Measurements from ENCODE around the gene OPN3. TPM values are rescaled to one million over a fixed set of nuclear protein-coding genes. Genes with fewer than 3 reads are reported as not detected.

The OPN3 gene
- total RNA-seq, 2 experiments from 2014 or later: 10.8 to 12.2 TPM

DNA sequence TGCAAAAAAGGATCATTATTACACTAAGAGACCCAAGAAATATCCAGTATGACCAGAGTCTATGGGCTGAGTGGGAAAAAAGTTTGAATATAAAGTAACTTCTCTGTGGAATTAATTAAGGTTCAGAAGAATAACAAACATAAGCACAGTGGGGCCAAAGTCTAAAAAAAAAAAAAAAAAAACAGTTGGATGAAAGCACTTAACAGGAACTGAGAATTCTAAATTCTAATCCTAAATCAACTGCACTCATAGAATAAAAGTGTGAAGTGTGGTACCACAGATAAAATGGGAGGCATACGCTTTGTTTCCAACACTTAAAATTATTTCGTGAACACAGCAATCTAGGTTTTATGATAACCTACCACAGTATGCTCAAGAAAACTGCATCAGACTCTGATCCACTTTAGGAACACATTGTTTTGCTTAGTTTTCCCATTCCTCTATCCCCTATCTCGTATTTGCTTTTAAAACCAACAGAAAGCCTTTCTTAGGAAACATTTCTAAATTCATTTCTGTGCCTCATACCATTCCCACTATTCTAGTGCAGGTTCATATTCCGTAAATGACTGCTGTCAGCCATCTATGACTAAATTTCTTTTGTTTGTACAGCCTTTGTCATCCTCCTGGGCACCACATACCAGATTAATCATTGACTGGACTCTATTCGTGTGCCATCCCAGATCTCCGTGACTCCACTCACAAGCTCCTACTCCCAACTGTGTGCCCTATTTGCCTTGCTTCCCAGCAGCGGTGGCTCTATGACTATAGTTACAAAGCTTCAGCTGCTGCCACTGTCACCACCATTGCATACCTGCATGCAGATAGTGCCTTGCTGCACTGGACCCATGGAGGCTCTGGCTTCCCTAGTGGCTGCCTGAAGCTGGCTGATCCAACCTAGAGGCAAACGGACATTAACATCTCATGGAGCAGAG, 24.9 kb downstream of the OPN3 start:
- ATAC-seq: no peak
- ChIA-PET POLR2A (interaction anchor here (0.6 to 0.7 kb wide), 2 partner anchors 15 to 79 kb away, joined by 3 to 4 read pairs; no protein-coding TSS in a partner anchor), CTCF (no interaction called here)
- peaks cover 2% of the 10 kb centered on the region for H3K36me3 Mint-ChIP-seq (ENCODE audit: low read depth)
- H3K4me1 Mint-ChIP-seq: peaks cover 14% of the 10 kb centered on the region
- no peak overlapping the region for H3K4me3 Mint-ChIP-seq
- no peak overlapping the region for H3K27ac Mint-ChIP-seq
- no peaks in the 10 kb centered on the region for H3K9me3 Mint-ChIP-seq (ENCODE audit: low read depth)
- DNase-seq: no peak
- no peaks in the 10 kb centered on the region for H3K27me3 Mint-ChIP-seq
- intact Hi-C loops (cut with DNase I, micrococcal nuclease): loop anchor here in 1 of 2 experiments (10.0 kb wide), 1 partner anchor 59 kb away; no protein-coding TSS in a partner anchor

DNA sequence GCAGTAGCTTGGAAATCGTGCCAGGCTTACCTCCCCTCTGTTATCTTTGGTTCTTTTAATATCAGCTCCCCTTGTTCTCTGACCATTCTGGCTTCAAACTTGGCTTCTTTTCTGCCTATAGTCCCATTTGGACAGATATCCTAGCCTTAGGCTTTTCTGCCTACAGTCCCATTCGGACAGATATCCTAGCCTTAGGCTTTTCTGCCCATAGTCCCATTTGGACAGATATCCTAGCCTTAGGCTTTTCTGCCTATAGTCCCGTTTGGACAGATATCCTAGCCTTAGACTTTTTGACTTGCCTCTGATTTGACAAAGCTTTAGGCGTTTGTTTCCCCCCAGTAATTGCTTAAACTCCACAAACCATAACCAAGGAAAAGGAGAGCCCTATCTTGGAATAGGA, 25.6 kb downstream of the OPN3 start:
- no peak overlapping the region for H3K27ac Mint-ChIP-seq
- intact Hi-C loops (cut with DNase I, micrococcal nuclease): loop anchor here (5.0 to 10.0 kb wide), 4 partner anchors 60 to 283 kb away; partner anchors contain the start of genes EXO1 (in 1 of the 2) and KMO (in 1 of the 2)

GRCh38 chr1:241614144-241614543, 26.0 kb downstream of the OPN3 start:
- peak; percentile 33 for DNase-seq
- ChIA-PET CTCF (interaction anchor here (1.3 kb wide), 1 partner anchor 12 kb away, joined by 3 read pairs; no protein-coding TSS in a partner anchor), POLR2A (no interaction called here)
- ATAC-seq: no peak
- Mint-ChIP-seq H3K27me3 (no peaks in the 10 kb centered on the region), H3K4me1 (peaks cover 14% of the 10 kb centered on the region), H3K27ac (no peak overlapping the region), H3K36me3 (ENCODE audit: low read depth) (peaks cover 2% of the 10 kb centered on the region), H3K9me3 (ENCODE audit: low read depth) (no peaks in the 10 kb centered on the region), H3K4me3 (no peak overlapping the region)
- intact Hi-C loops (cut with DNase I, micrococcal nuclease): loop anchor here (5.0 to 10.0 kb wide), 4 partner anchors 61 to 283 kb away; partner anchors contain the start of genes EXO1 (in 1 of the 2) and KMO (in 1 of the 2)

More for the DNA sequence above, 25.6 kb downstream of the OPN3 start:
- Mint-ChIP-seq H3K4me3 (no peak overlapping the region), H3K36me3 (ENCODE audit: low read depth) (peaks cover 2% of the 10 kb centered on the region), H3K4me1 (peaks cover 14% of the 10 kb centered on the region), H3K27me3 (no peaks in the 10 kb centered on the region), H3K9me3 (ENCODE audit: low read depth) (no peaks in the 10 kb centered on the region)
- POLR2A ChIA-PET: no interaction called here
- DNase-seq (no peak), ATAC-seq (no peak)
- CTCF ChIA-PET: interaction anchor here (1.3 kb wide), 1 partner anchor 11 kb away, joined by 3 read pairs; no protein-coding TSS in a partner anchor

DNA sequence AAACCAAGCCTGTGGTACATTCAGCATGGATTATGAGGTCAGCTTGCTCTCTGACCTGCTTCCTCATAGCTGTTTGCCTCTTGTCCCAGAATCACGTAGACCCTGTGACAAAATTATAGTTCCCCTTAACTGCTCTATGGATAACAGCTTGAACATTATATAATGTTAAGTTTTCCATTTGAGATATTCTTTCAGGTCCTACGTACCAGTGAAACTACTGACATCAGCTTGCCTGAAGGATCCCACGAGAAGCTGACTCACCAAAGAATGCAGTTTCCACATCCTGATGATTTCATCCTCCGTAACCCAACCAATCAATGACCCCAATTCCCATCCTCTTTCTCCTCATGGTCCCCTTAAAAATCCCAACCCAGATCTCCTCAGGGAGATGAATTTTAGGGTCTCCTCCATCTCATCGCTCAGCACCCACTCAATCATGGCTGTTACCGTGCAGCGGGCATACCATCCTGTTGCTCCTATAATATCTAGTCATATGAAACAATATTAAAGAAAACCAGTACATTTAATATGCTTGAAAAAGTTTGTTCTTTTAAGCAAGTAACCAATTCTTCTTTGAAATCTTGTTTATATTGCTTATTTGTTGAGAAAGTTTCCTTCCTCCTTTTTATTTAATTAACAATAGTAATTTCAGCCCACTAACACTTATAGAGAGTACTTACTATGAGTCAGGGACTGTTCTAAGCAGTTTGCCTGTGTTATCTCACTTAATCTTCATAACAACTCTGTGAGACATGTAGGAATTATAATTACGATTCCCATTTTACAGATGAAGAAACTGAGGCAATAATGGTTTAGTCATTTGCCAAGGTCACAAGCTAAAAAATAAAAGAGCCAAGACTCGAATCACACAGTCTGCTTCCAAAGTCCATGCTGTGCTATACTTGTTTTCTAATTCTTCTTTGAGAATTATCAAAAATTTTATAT, 27.4 kb downstream of the OPN3 start:
- POLR2A ChIA-PET: no interaction called here
- peaks cover 20% of the 10 kb centered on the region for H3K4me1 Mint-ChIP-seq

GRCh38 chr1:241611736-241612135, 28.4 kb downstream of the OPN3 start:
- POLR2A ChIA-PET: no interaction called here
- ATAC-seq: no peak
- Mint-ChIP-seq H3K4me1 (peaks cover 14% of the 10 kb centered on the region), H3K36me3 (ENCODE audit: low read depth) (peaks cover 2% of the 10 kb centered on the region), H3K4me3 (no peak overlapping the region), H3K27me3 (no peaks in the 10 kb centered on the region), H3K9me3 (ENCODE audit: low read depth) (no peaks in the 10 kb centered on the region), H3K27ac (no peak overlapping the region)
- DNase-seq: no peak
- intact Hi-C loops (cut with DNase I, micrococcal nuclease): loop anchor here (1.0 to 10.0 kb wide), 10 partner anchors 16 to 407 kb away; partner anchors contain the start of genes EXO1 (in 1 of the 2) and KMO (in 1 of the 2)
- CTCF ChIA-PET: interaction anchor here (0.6 to 3.1 kb wide), 20 partner anchors 9 to 387 kb away, joined by 3 to 34 read pairs (median 4); partner anchors contain the start of genes EXO1, KMO and MAP1LC3C

More for the DNA sequence above, 27.4 kb downstream of the OPN3 start:
- no peak for DNase-seq
- Mint-ChIP-seq H3K27me3 (no peaks in the 10 kb centered on the region), H3K4me3 (peak overlapping the region; percentile 8), H3K27ac (peak overlapping the region; percentile 64), H3K9me3 (ENCODE audit: low read depth) (no peaks in the 10 kb centered on the region), H3K36me3 (ENCODE audit: low read depth) (peaks cover 2% of the 10 kb centered on the region)
- no peak for ATAC-seq
- CTCF ChIA-PET: interaction anchor here (0.6 to 3.1 kb wide), 12 partner anchors 8 to 386 kb away, joined by 3 to 29 read pairs (median 4); partner anchors contain the start of genes EXO1 and MAP1LC3C
- intact Hi-C loops (cut with DNase I, micrococcal nuclease): loop anchor here (1.0 to 10.0 kb wide), 5 partner anchors 62 to 284 kb away; partner anchors contain the start of genes EXO1 (in 1 of the 2) and KMO (in 1 of the 2)

DNA sequence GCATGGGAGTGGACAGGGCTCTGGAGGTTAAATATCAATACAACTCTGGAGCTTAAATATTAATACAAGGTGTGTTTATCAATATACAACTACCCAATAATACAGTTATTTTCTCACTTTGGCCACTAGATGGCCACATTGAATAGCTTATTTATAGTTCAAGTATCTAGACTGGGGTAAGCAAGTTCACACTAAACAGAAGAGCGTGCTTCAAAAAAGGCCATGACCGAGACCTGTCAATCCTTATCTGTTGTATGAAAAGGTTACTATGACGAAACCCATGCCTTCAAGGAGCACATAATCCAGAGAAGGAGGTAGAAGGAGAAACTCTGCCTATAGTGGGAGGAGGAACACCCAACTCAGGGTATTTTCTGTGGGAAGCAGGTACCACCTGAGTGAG, 29.1 kb downstream of the OPN3 start:
- peaks cover 2% of the 10 kb centered on the region for H3K36me3 Mint-ChIP-seq (ENCODE audit: low read depth)
- intact Hi-C loops (cut with DNase I, micrococcal nuclease): loop anchor here (1.0 to 10.0 kb wide), 9 partner anchors 16 to 408 kb away; partner anchors contain the start of genes EXO1 (in 1 of the 2) and KMO (in 1 of the 2)
- CTCF ChIA-PET: interaction anchor here (0.6 to 3.1 kb wide), 33 partner anchors 8 to 407 kb away, joined by 3 to 34 read pairs (median 3); partner anchors contain the start of genes EXO1, KMO and MAP1LC3C
- no peak overlapping the region for H3K4me3 Mint-ChIP-seq
- ATAC-seq (peak; percentile 71), DNase-seq (no peak)
- no peaks in the 10 kb centered on the region for H3K27me3 Mint-ChIP-seq
- POLR2A ChIA-PET: interaction anchor here (0.9 kb wide), 1 partner anchor 59 kb away, joined by 3 read pairs; no protein-coding TSS in a partner anchor
- no peak overlapping the region for H3K27ac Mint-ChIP-seq
- peaks cover 14% of the 10 kb centered on the region for H3K4me1 Mint-ChIP-seq
- no peaks in the 10 kb centered on the region for H3K9me3 Mint-ChIP-seq (ENCODE audit: low read depth)

DNA sequence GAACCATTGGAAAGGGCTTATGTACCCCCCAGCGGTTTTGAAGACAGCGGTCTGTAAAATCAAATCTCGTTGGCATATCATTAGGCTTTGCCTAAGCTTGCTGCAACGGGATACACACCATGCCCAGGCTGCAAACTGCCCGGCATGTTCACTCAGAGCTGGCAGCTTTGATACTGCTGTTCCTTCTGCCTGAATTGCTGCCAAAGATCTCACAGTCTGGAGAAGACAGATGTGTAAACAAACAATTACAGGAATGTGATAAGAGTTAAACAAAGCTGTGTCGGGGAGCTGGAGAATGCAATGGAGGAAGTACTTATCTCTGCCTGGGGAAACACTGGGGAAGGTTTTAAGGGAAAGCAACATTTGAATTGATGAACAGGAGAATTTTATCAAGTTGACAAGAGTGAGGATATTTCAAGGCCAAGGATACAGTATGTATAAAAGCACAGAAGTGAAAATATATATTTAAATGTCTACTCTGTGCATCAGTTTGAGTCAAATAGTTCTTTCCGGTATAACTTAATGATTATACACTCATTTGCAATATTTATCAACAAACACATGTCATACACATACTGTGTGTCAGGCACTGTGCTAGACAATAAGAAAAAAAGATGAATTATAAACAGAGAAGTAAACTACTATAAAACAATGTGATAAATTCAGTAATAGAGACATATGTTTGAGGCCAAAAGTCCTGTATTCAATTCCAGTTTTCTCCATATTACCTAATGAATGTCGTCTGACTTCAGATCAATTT, 29.9 kb downstream of the OPN3 start:
- no peaks in the 10 kb centered on the region for H3K27me3 Mint-ChIP-seq
- peaks cover 14% of the 10 kb centered on the region for H3K4me1 Mint-ChIP-seq
- H3K9me3 Mint-ChIP-seq (ENCODE audit: low read depth): no peaks in the 10 kb centered on the region
- ATAC-seq (no peak), DNase-seq (no peak)
- ChIA-PET CTCF (interaction anchor here (0.7 to 3.1 kb wide), 31 partner anchors 7 to 408 kb away, joined by 3 to 34 read pairs (median 3); partner anchors contain the start of genes EXO1, KMO and MAP1LC3C), POLR2A (interaction anchor here (0.9 kb wide), 1 partner anchor 59 kb away, joined by 3 read pairs; no protein-coding TSS in a partner anchor)
- no peak overlapping the region for H3K27ac Mint-ChIP-seq
- H3K36me3 Mint-ChIP-seq (ENCODE audit: low read depth): peaks cover 4% of the 10 kb centered on the region
- H3K4me3 Mint-ChIP-seq: no peak overlapping the region
- intact Hi-C loops (cut with DNase I, micrococcal nuclease): loop anchor here (2.0 to 10.0 kb wide), 5 partner anchors 65 to 409 kb away; partner anchors contain the start of genes EXO1 (in 1 of the 2) and KMO (in 1 of the 2)

DNA sequence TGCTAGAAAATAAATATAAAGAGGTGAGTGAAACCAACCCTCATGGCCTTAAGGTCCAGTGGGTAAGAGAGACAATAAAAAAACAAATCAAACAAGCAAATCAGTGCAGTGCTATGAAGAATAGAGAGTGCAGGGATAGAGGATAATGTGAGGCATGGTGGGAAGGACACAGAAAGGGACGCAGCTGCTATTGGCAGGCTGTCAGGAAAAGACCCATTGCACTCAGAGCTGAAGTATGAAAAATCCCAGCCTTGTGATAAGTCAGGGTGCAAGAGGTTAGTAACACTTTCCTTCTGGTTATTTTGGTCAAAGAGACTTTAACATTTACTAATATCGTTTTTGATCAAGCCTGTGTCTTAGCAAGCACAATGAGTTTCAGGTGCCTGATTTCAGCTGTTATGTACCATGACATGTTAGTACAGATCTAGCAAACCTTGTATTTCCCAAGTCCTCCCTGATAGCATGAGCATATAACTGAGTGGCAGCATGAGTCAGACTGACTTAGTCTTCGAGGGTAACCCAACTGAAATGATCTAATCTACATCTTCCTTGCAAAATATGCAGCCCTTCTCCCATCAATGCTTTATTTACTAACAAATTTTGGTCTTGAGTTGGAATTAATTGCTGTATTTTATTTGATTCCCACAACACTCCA, 31.7 kb downstream of the OPN3 start:
- peaks cover 7% of the 10 kb centered on the region for H3K36me3 Mint-ChIP-seq (ENCODE audit: low read depth)
- ATAC-seq: peak; percentile 73
- no peaks in the 10 kb centered on the region for H3K27me3 Mint-ChIP-seq
- peaks cover 18% of the 10 kb centered on the region for H3K4me1 Mint-ChIP-seq
- H3K4me3 Mint-ChIP-seq: no peak overlapping the region
- POLR2A ChIA-PET: no interaction called here
- H3K27ac Mint-ChIP-seq: no peak overlapping the region
- DNase-seq: no peak
- H3K9me3 Mint-ChIP-seq (ENCODE audit: low read depth): no peaks in the 10 kb centered on the region
- intact Hi-C loops (cut with DNase I, micrococcal nuclease): no loop called here
- CTCF ChIA-PET: interaction anchor here (0.7 kb wide), 1 partner anchor 16 kb away, joined by 3 read pairs; no protein-coding TSS in a partner anchor

- POLR2A ChIA-PET: no interaction called here
- intact Hi-C loops (cut with DNase I, micrococcal nuclease): no loop called here
- CTCF ChIA-PET: no interaction called here
- peaks cover 22% of the 10 kb centered on the region for H3K4me1 Mint-ChIP-seq
- no peaks in the 10 kb centered on the region for H3K27me3 Mint-ChIP-seq
- no peak overlapping the region for H3K4me3 Mint-ChIP-seq
- no peaks in the 10 kb centered on the region for H3K9me3 Mint-ChIP-seq (ENCODE audit: low read depth)
- DNase-seq (no peak), ATAC-seq (no peak)
- no peak overlapping the region for H3K27ac Mint-ChIP-seq
- peaks cover 10% of the 10 kb centered on the region for H3K36me3 Mint-ChIP-seq (ENCODE audit: low read depth)
Observed at GRCh38 chr1:241607497-241607896, 32.7 kb downstream of the OPN3 start.
